Sigmoid colon (tissue), 4 donors: ENCODE results near the gene GALNS.

Experiments used
- EP300 ChIP-seq, 4 donors: sonication (generic); formaldehyde crosslinking; IDR thresholded peaks; one replicate each; pipeline ENCODE4 v1.6.1; 2017; ENCODE audit warnings: antibody characterized with exemption in 4 of 4
- POLR2A ChIP-seq, 2 donors: fragments of 450-650 bp; IDR thresholded peaks; one replicate each; pipeline ENCODE4 v1.6.1; 2016; ENCODE audit warnings: antibody characterized with exemption in 2 of 2, mild to moderate bottlenecking in 2 of 2, moderate library complexity in 2 of 2
- POLR2AphosphoS5 ChIP-seq, 4 donors: sonication (generic); formaldehyde crosslinking; IDR thresholded peaks; one replicate each; pipeline ENCODE4 v1.6.1; 2017; ENCODE audit warnings: antibody characterized with exemption in 4 of 4
- TF ChIP-seq, protein P1 (sequence below), 4 experiments: fragments of 450-650 bp in 3 of 4; fragments of 200-600 bp in 1 of 4; IDR thresholded peaks; one replicate each; pipeline ENCODE4 v1.5.1; 2016 to 2019; ENCODE audit warnings: antibody characterized with exemption in 4 of 4, mild to moderate bottlenecking in 3 of 4, moderate library complexity in 2 of 4

DNA sequence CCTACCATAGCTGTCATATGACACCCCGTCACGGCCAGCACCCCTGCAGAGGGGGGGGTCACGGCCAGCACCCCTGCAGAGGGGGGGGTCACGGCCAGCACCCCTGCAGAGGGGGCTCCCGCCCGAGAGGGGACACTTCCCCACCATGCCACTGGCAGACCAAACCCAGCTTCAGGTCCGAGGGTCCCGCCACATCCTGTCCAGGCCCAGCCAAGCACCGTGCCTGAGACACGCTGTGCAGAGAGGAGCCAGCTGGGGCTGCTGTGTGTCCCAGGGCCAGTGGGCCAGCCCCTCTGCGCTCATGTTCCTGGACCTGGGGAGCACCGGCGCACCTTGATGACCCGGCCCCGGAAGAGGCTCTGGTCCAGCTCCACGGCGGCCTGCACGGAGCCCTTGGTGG is 7.8 kb upstream of the GALNS start:
- TF ChIP-seq, protein P1, sequence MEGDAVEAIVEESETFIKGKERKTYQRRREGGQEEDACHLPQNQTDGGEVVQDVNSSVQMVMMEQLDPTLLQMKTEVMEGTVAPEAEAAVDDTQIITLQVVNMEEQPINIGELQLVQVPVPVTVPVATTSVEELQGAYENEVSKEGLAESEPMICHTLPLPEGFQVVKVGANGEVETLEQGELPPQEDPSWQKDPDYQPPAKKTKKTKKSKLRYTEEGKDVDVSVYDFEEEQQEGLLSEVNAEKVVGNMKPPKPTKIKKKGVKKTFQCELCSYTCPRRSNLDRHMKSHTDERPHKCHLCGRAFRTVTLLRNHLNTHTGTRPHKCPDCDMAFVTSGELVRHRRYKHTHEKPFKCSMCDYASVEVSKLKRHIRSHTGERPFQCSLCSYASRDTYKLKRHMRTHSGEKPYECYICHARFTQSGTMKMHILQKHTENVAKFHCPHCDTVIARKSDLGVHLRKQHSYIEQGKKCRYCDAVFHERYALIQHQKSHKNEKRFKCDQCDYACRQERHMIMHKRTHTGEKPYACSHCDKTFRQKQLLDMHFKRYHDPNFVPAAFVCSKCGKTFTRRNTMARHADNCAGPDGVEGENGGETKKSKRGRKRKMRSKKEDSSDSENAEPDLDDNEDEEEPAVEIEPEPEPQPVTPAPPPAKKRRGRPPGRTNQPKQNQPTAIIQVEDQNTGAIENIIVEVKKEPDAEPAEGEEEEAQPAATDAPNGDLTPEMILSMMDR (IDR thresholded peaks at IDR 0.05) = no peak
- TF ChIP-seq EP300 (IDR thresholded peaks at IDR 0.05) = no peak
- no peak for TF ChIP-seq POLR2AphosphoS5 (IDR thresholded peaks at IDR 0.05)
- TF ChIP-seq POLR2A (IDR thresholded peaks at IDR 0.05) = no peak
